NCI-H446 treated with DMSO at 0.1 percent for 48 hours (cell line): ENCODE data around the gene SPPL2A.
"Not testable (repeated sequence)": the region's sequence is repeated elsewhere in the genome, so short reads cannot be mapped to it uniquely, and the experiment has no call there.

ENCODE experiments used
- DNase-seq: peaks from one replicate; lab custom pipeline; 2025; lab: John Stamatoyannopoulos, UW

SPPL2A gene

GRCh38 chr15:50765195-50765967, at the start of gene SPPL2A:
Gene SPPL2A (minus strand): TSS chr15:50765706. CDS start chr15:50765533, 173 bp downstream.
- DNase-seq = peak; percentile 56

DNA sequence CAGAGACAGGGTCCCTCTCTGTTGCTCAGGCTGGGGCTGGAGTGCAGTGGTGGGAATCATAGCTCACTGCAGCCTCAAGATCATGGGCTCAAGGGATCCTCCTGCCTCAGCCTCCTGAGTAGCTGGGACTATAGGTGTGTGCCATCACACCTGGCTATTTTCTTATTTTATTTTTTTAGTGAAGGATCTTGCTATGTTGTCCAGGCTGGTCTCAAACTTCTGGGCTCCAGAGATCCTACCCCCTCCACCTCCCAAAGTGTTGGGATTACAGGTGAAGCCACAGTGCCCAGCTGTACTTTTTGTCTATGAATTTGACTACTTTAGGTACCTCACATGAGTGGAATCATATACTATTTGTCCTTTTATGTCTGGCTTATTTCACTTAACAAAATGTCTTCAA, 49.1 kb upstream of the SPPL2A start:
- no peak for DNase-seq

GRCh38 chr15:50813865-50814264, 48.4 kb upstream of the SPPL2A start:
- DNase-seq = no peak

DNA sequence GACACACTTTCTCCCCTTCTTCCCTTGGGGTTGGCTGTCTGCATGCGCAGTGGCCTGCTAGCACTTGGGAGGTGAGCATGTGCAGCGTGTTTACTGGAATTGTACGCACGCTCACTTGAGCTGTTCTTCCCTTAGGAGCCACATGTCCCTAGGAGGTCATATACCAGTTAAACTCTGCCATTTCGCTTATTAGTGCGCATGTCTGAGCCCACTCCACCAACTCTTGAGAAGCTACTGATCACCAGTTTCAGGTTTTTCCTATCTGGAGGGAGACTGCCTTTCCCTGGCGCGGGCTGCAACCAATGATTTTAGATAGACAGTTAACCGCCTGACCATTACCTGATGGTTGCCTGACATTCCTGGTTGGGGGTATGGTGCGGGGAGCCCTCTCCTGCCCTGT, 47.6 kb upstream of the SPPL2A start:
- DNase-seq = no peak

- not testable (repeated sequence) for DNase-seq
Measured at GRCh38 chr15:50812181-50812506, 46.6 kb upstream of the SPPL2A start.

GRCh38 chr15:50811461-50812180, 46.1 kb upstream of the SPPL2A start:
- DNase-seq = not testable (repeated sequence)

- no peak for DNase-seq
Measured at GRCh38 chr15:50810128-50810527, 44.6 kb upstream of the SPPL2A start.

- no peak for DNase-seq
Measured at GRCh38 chr15:50808728-50809127, 43.2 kb upstream of the SPPL2A start.

DNA sequence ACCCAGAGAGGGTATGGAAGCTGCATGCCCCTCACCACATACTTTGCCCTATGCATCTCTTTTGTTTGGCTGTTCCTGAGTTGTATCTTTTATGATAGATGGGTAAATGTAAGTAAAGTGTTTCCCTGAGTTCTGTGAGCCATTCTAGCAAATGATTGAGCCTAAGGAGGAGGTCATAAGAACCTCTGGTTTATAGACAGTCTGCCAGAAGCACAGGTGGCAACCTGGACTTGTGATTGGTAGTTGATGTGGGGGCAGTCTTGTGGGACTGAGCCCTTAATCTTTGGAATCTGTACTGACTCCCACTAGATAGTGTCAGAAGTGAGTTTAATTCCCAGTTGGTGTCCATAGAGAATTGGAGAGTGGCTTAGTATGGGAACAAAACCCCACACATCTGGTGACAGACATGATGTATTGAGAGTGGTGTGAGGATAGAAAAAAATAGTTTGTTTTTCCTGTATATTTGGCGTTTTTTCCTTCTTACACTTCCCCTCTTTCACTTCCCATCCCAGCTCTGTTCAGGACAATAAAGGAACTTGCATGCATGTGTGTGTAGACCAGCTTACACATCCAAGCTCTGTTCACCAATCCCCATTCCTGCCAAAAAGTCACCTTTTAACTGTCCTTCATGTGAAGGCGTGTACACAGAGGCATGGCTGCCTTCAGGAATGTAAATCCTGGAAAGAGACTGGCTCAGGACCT, 38.1 kb upstream of the SPPL2A start:
- no peak for DNase-seq

DNA sequence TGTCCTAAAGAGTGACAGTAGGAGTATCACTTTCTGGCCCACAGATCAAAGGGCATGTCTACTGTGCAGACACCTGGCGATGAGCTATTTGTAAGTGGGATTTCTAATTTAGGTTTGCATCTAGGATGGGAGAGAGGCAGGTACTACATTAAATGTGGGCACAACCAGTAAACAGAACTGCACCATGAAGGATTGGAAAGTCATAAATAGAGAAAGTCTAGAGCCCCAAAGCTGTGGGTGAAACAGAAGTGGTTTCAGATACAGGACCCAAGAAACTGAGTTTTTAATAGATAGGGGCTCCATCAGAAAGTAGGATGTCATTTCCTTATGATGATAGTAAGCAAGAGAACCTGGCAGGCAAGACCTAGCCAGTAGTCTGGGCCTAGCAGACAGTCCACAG, 35.2 kb upstream of the SPPL2A start:
- no peak for DNase-seq

- peak; percentile 17 for DNase-seq
Measured at GRCh38 chr15:50798684-50799083, 33.2 kb upstream of the SPPL2A start.

GRCh38 chr15:50797926-50798325, 32.4 kb upstream of the SPPL2A start:
- DNase-seq = no peak

DNA sequence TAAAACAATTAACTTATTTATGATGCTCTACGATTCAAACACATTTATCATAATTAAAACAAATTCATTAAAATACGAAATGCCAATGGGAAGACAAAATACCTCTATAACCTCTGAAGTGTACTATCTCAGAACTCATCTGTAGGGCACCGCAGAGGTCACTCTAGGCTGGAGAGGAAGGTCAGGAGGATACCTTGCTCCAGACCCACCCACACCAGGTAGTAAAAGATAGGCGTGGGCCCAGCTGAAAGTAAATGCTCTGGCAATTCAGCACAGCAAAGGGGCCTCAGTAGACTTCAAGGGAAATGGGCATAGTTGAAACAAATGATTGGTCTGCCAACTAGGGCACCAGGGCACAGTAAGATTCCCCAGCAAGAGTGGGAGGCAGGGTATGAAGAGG, 26.0 kb upstream of the SPPL2A start:
- no peak for DNase-seq

DNA sequence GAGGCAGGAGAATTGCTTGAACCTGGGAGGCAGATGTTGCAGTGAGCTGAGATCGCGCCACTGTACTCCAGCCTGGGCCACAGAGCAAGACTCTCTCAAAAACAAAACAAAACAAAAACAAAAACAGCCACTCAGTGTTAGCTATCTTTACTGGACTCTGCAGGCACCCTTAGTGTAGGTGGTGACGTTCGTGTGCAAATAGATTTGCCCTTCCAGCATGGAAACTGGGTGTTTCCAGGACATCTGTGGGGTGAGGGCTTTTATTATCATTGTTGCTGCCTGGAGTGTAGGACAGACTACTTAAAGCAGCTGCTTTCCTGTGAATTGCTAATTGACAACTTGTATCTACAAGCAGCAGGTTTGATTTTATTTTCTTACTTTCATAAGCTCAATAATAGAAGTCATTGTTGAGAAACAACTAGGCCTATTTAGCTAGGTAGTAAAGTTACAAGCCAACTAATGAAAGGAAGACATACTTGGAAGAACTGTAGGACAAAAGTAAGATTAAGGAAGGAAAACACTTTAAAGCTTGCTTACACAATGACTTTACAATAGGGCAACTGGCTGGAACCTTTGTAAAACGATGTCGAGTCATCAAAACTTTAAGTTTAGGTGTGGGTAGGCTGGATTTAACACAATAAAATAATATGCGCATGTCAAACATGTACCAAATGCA, 25.4 kb upstream of the SPPL2A start:
- no peak for DNase-seq

- no peak for DNase-seq
Measured at GRCh38 chr15:50786871-50787270, 21.4 kb upstream of the SPPL2A start.

- no peak for DNase-seq
Measured at GRCh38 chr15:50786438-50786837, 20.9 kb upstream of the SPPL2A start.

GRCh38 chr15:50783895-50784294, 18.4 kb upstream of the SPPL2A start:
- no peak for DNase-seq

- no peak for DNase-seq
Measured at GRCh38 chr15:50783411-50783810, 17.9 kb upstream of the SPPL2A start.

DNA sequence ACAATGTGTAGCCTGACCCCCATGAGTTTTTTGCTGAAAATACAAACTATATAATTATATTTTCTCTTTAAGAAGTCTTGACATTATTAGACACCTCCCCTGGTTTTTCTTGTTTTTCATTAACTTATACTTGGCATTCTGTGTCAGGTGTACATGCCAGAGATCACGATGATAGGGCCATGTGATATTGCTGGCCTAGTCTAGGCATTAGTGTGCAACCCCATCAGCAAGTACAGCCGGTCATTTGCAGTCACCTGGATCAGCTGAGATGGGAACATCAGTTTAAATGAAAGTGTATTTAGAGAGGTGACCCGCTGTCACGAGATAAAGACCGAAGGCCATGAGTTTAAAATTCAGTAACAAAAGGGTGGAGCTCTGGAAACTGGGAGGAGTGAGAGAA, 12.6 kb upstream of the SPPL2A start:
- DNase-seq = no peak

GRCh38 chr15:50777042-50777441, 11.5 kb upstream of the SPPL2A start:
- no peak for DNase-seq

DNA sequence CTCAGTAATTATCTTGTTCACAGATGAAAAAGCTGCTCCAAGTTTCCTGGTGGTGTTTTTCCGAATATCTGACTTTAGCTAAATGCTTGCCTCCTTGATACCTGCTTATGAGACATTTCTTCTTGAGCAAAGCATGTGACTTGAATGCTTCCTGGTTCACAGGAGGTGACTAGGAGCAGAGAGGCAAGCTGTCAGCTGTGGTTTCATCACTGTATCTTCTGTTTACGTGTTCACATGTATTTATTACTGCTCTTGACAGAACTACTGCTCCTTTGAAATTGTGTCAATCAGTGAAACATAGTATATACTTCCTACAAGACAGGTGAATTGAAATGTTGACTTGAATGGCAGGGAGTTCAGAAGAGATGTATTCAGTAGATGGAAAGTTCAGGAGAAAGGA, 8.9 kb upstream of the SPPL2A start:
- DNase-seq = no peak

DNA sequence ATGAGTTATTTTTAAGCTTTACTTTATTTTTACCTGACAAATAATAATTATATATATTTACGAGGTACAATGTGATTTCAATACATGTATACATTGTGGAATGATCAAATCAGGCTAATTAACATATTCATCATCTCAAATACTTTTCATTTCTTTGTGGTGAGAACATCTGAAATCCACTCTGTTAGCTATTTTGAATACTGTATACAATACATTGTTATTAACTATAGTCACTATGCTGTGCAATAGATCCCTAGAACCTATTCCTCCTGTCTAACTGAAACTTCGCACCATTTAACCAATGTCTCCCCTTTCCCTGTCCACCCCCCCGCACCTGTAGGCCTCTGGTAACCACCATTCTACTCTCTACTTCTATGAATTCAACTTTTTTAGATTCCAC, 7.9 kb upstream of the SPPL2A start:
- no peak for DNase-seq
